ENCODE data around the gene EIF1AD.
"Not testable (repeated sequence)": the region's sequence is repeated elsewhere in the genome, so short reads cannot be mapped to it uniquely, and the experiment has no call there.

EIF1AD gene

GRCh38 chr11:66001942-66002647 is at the start of gene EIF1AD, which contains the start of gene BANF1:
Gene EIF1AD, minus strand, starts transcription at chr11:66002157. Its CDS starts 1,768 bp downstream, at chr11:66000389.
Gene BANF1, plus strand, starts transcription at chr11:66002503. Its CDS starts 748 bp downstream, at chr11:66003251.
- peak; percentile 97 for DNase-seq

- DNase-seq = no peak
Measured at GRCh38 chr11:66051371-66051765, 49.4 kb upstream of the EIF1AD start.

- DNase-seq = no peak
Measured at GRCh38 chr11:66050581-66051231, 48.7 kb upstream of the EIF1AD start.

- DNase-seq = no peak
Measured at GRCh38 chr11:66048547-66049323, 46.8 kb upstream of the EIF1AD start, which contains the start of gene GAL3ST3. Gene GAL3ST3, minus strand, starts transcription at chr11:66049161. Its CDS starts 3,746 bp downstream, at chr11:66045415.

GRCh38 chr11:66047541-66048365 is 45.8 kb upstream of the EIF1AD start:
- no peak for DNase-seq

- DNase-seq = no peak
Measured at GRCh38 chr11:66046901-66047300, 44.9 kb upstream of the EIF1AD start.

- peak; percentile 88 for DNase-seq
Measured at GRCh38 chr11:66045177-66045639, 43.3 kb upstream of the EIF1AD start.

GRCh38 chr11:66044757-66045156 is 42.8 kb upstream of the EIF1AD start:
- no peak for DNase-seq

GRCh38 chr11:66042996-66043906 is 41.3 kb upstream of the EIF1AD start:
- DNase-seq = no peak

GRCh38 chr11:66042227-66042995 is 40.5 kb upstream of the EIF1AD start:
- DNase-seq = no peak

- no peak for DNase-seq
Measured at GRCh38 chr11:66039765-66040164, 37.8 kb upstream of the EIF1AD start.

GRCh38 chr11:66037327-66037726 is 35.4 kb upstream of the EIF1AD start:
- DNase-seq = no peak

- no peak for DNase-seq
Measured at GRCh38 chr11:66036334-66036710, 34.4 kb upstream of the EIF1AD start.

- DNase-seq = no peak
Measured at GRCh38 chr11:66035653-66036333, 33.8 kb upstream of the EIF1AD start.

- no peak for DNase-seq
Measured at GRCh38 chr11:66032957-66033735, 31.2 kb upstream of the EIF1AD start.

GRCh38 chr11:66026017-66026529 is 24.1 kb upstream of the EIF1AD start, which contains the start of gene CATSPER1:
Gene CATSPER1, minus strand, starts transcription at chr11:66026479. Its CDS starts 100 bp downstream, at chr11:66026379.
- no peak for DNase-seq

- not testable (repeated sequence) for DNase-seq
Measured at GRCh38 chr11:66023186-66023440, 21.2 kb upstream of the EIF1AD start.

GRCh38 chr11:66022401-66023185 is 20.6 kb upstream of the EIF1AD start:
- peak; percentile 85 for DNase-seq
